B cell (primary cell): Measurements from ENCODE around the gene C1orf116. TPM values are rescaled to one million over a fixed set of nuclear protein-coding genes. Genes with fewer than 3 reads are reported as not detected.

Experiments used
- ATAC-seq: fragments of 200-7000 bp; cut with Tn5 transposase; one replicate; pipeline ENCODE4 v1.10.0; 2021; ENCODE audit warnings: low read depth, mild to moderate bottlenecking, moderate number of reproducible peaks, moderate library complexity
- CTCF ChIA-PET: fragments of 350-600 bp; sonication (Branson Sonifier 250); formaldehyde crosslinking; loops from one replicate; lab custom pipeline; 2021; ENCODE audit warnings: antibody characterized with exemption, inconsistent platforms; lab: Charles Lee
- POLR2A ChIA-PET: fragments of 350-600 bp; sonication (Branson Sonifier 250); formaldehyde crosslinking; loops from one replicate; lab custom pipeline; 2021; ENCODE audit warnings: antibody characterized with exemption; lab: Charles Lee
- DNase-seq: peaks from one replicate; pipeline ENCODE4 v3.0.0; 2013
- H2AFZ ChIP-seq: 2 replicates; pipeline ENCODE4 v1.6.1; 2012; ENCODE audit warnings: mild to moderate bottlenecking, low read depth, low read length; ENCODE audit not compliant: insufficient read depth, poor library complexity, severe bottlenecking
- H3K27ac ChIP-seq, 2 donors: 1 replicate in 1 of 2; 2 replicates in 1 of 2; pipeline ENCODE4 v1.5.1; 2012 to 2013; ENCODE audit warnings: low read length in 2 of 2, mild to moderate bottlenecking in 2 of 2, moderate library complexity in 1 of 2
- H3K27me3 ChIP-seq, 4 experiments: fragments of 200-600 bp in 1 of 4; sonication (generic) in 1 of 4; replicated peaks in 1 of 4; 1 replicate in 2 of 4; 2 replicates in 2 of 4; pipeline versions ENCODE4 v1.6.1 to v1.7.0; 2013 to 2016; ENCODE audit warnings: low read length in 3 of 4, mild to moderate bottlenecking in 2 of 4, mixed read lengths in 1 of 4, moderate library complexity in 1 of 4; ENCODE audit not compliant: insufficient read depth in 4 of 4, control insufficient read depth in 3 of 4; ENCODE audit errors: control extremely low read depth in 1 of 4
- H3K36me3 ChIP-seq, 2 experiments: replicated peaks in 1 of 2; 1 replicate in 1 of 2; 2 replicates in 1 of 2; pipeline versions ENCODE4 v1.6.1 to v1.7.1; 2013; ENCODE audit warnings: low read length in 1 of 2; ENCODE audit not compliant: insufficient read depth in 2 of 2, control insufficient read depth in 1 of 2; ENCODE audit errors: control extremely low read depth in 1 of 2, extremely low read depth in 1 of 2
- H3K4me1 ChIP-seq, 2 donors: fragments of 200-600 bp in 1 of 2; sonication (generic) in 1 of 2; 1 replicate in 1 of 2; 2 replicates in 1 of 2; pipeline versions ENCODE4 v1.5.1 to v1.6.1; 2013 to 2017; ENCODE audit warnings: low read length in 2 of 2; ENCODE audit not compliant: control insufficient read depth in 2 of 2, insufficient read depth in 2 of 2
- H3K4me2 ChIP-seq: replicated peaks from 2 replicates; pipeline ENCODE3; 2012; ENCODE audit warnings: mild to moderate bottlenecking, low read depth, low read length; ENCODE audit not compliant: poor library complexity, severe bottlenecking
- H3K4me3 ChIP-seq, 5 experiments: fragments of 200-600 bp in 1 of 5; sonication (generic) in 1 of 5; 1 replicate in 3 of 5; 2 replicates in 2 of 5; pipeline versions ENCODE4 v1.5.1 to v1.7.0; 2011 to 2016; ENCODE audit warnings: low read length in 4 of 5, mild to moderate bottlenecking in 4 of 5, low read depth in 2 of 5, control low read depth in 1 of 5, moderate library complexity in 1 of 5; ENCODE audit not compliant: insufficient read depth in 1 of 5; ENCODE audit errors: control extremely low read depth in 1 of 5, extremely low read depth in 1 of 5
- H3K79me2 ChIP-seq: fragments of 200-600 bp; sonication (generic); one replicate; pipeline ENCODE4 v1.6.0; 2016; ENCODE audit warnings: low read length; ENCODE audit not compliant: control insufficient read depth, insufficient read depth
- H3K9ac ChIP-seq: fragments of 200-600 bp; sonication (generic); 2 replicates; pipeline ENCODE4 v1.6.1; 2017; ENCODE audit warnings: mild to moderate bottlenecking, low read length, moderate library complexity
- H3K9me3 ChIP-seq, 3 donors: one replicate each; pipeline versions ENCODE4 v1.6.1 to v1.7.1; 2013; ENCODE audit warnings: low read length in 2 of 3; ENCODE audit not compliant: control insufficient read depth in 2 of 3, insufficient read depth in 1 of 3; ENCODE audit errors: control extremely low read depth in 1 of 3
- H4K20me1 ChIP-seq: 2 replicates; pipeline ENCODE4 v1.6.0; 2012; ENCODE audit warnings: mild to moderate bottlenecking, low read length; ENCODE audit not compliant: insufficient read depth, control insufficient read depth, poor library complexity, severe bottlenecking
- H3K27ac Mint-ChIP-seq: one replicate; pipeline ENCODE4 v1.8.0; 2021; ENCODE audit warnings: mixed read lengths
- H3K27me3 Mint-ChIP-seq: one replicate; pipeline ENCODE4 v1.8.0; 2021; ENCODE audit warnings: mixed read lengths
- H3K4me1 Mint-ChIP-seq: one replicate; pipeline ENCODE4 v1.8.0; 2021; ENCODE audit warnings: mixed read lengths
- H3K4me3 Mint-ChIP-seq: one replicate; pipeline ENCODE4 v1.8.0; 2021; ENCODE audit warnings: mixed read lengths
- H3K9me3 Mint-ChIP-seq: one replicate; pipeline ENCODE4 v1.8.0; 2022; ENCODE audit warnings: mixed read lengths; ENCODE audit not compliant: insufficient read depth
- CTCF ChIP-seq: fragments of 200-600 bp; IDR thresholded peaks from one replicate; pipeline ENCODE4 v1.8.0; 2022; ENCODE audit warnings: antibody characterized with exemption, mild to moderate bottlenecking
- EZH2 ChIP-seq: IDR thresholded peaks from 2 replicates; pipeline ENCODE4 v1.6.1; 2012; ENCODE audit warnings: borderline replicate concordance, low read depth, mild to moderate bottlenecking, moderate library complexity, low read length; ENCODE audit not compliant: insufficient read depth, poor library complexity, severe bottlenecking
- WGBS: methylation state at CpG from one replicate; pipeline ENCODE4 v1.1.5; 2013; ENCODE audit warnings: missing lambda C conversion rate; ENCODE audit not compliant: insufficient coverage; 5-methylcytosine and 5-hydroxymethylcytosine counted together
- intact Hi-C: fragments of 100-400 bp; cut with micrococcal nuclease; formaldehyde crosslinking; loops from one replicate; pipeline ENCODE4 v1.10.0; 2022
- polyA plus RNA-seq: library from polyadenylated mRNA; depleted of rRNA; stranded (reverse); fragments of >200 nt; gene quantifications from 2 replicates; pipeline ENCODE4 v1.2.3, GENCODE V29; 2012
- total RNA-seq, 2 donors: library from RNA; stranded (reverse); fragments of 120-200 nt in 1 of 2; gene quantifications; 1 replicate in 1 of 2; 2 replicates in 1 of 2; pipeline versions ENCODE4 v1.2.3 to v1.2.4, GENCODE V29; 2013 to 2022

Gene C1orf116
- total and polyA plus RNA-seq, 2 donors (not counting 1 experiment from before 2014, with no cell fraction given) = 0.09 TPM; not detected in 1

GRCh38 chr1:207049514-207049913 lies 17.0 kb upstream of the C1orf116 start:
- Histone ChIP-seq H3K36me3 (peaks cover 10 to 22% of the 10 kb centered on the region in 2 experiments), H3K4me3 (peak overlapping the region in 3 of 5 experiments; percentile 87 to 97 (median 92)), H3K9me3 (no peaks in the 10 kb centered on the region), H3K4me1 (peaks cover 29 to 30% of the 10 kb centered on the region in 2 donors), H3K27ac (no peak overlapping the region), H3K79me2 (peaks cover 59% of the 10 kb centered on the region), H3K9ac (peak overlapping the region; percentile 79), H2AFZ (peak overlapping the region; percentile 89), H3K4me2 (peak overlapping the region; percentile 83), H3K27me3 (no peaks in the 10 kb centered on the region), H4K20me1 (peaks cover 6% of the 10 kb centered on the region)
- DNase-seq = no peak
- no peak for ATAC-seq
- ChIA-PET POLR2A (no interaction called here), CTCF (interaction anchor here (0.7 to 4.9 kb wide), 15 partner anchors 10 to 469 kb away, joined by 3 to 76 read pairs (median 5); partner anchors contain the start of gene CR2)
- 98% methylated on average over 6 of the region's 8 CpGs for WGBS
- intact Hi-C loops = no loop called here
- TF ChIP-seq EZH2 = no peak
- TF ChIP-seq CTCF = no peak
- Mint-ChIP-seq H3K9me3 (no peaks in the 10 kb centered on the region), H3K4me1 (peaks cover 62% of the 10 kb centered on the region), H3K4me3 (peak overlapping the region; percentile 18), H3K27me3 (no peaks in the 10 kb centered on the region), H3K27ac (no peak overlapping the region)

- H3K36me3 ChIP-seq = peaks cover 10 to 22% of the 10 kb centered on the region in 2 experiments
- intact Hi-C loops = no loop called here
- H3K4me2 ChIP-seq = no peak overlapping the region
- ChIA-PET POLR2A (no interaction called here), CTCF (interaction anchor here (1.0 to 4.9 kb wide), 11 partner anchors 10 to 453 kb away, joined by 3 to 76 read pairs (median 6); partner anchors contain the start of gene DYRK3)
- peaks cover 57% of the 10 kb centered on the region for H3K4me1 Mint-ChIP-seq
- no peaks in the 10 kb centered on the region for H3K9me3 ChIP-seq
- ATAC-seq (no peak), DNase-seq (no peak)
- peaks cover 6% of the 10 kb centered on the region for H4K20me1 ChIP-seq
- peaks cover 24 to 26% of the 10 kb centered on the region in 2 donors for H3K4me1 ChIP-seq
- no peak overlapping the region for H3K27ac Mint-ChIP-seq
- H2AFZ ChIP-seq = no peak overlapping the region
- no peak overlapping the region for H3K4me3 Mint-ChIP-seq
- no peak overlapping the region for H3K27ac ChIP-seq
- no peak overlapping the region for H3K9ac ChIP-seq
- H3K79me2 ChIP-seq = peaks cover 59% of the 10 kb centered on the region
- no peaks in the 10 kb centered on the region for H3K27me3 Mint-ChIP-seq
- no peaks in the 10 kb centered on the region for H3K27me3 ChIP-seq
- WGBS = 100% methylated on average over 2 of the region's 4 CpGs
- TF ChIP-seq CTCF = no peak
- no peak for TF ChIP-seq EZH2
- no peaks in the 10 kb centered on the region for H3K9me3 Mint-ChIP-seq
- no peak overlapping the region for H3K4me3 ChIP-seq
Observed at GRCh38 chr1:207049054-207049453, 16.5 kb upstream of the C1orf116 start.
